ENCODE results near the gene ELAVL1. TPM values are rescaled to one million over a fixed set of nuclear protein-coding genes. Genes with fewer than 3 reads are reported as not detected.
A peak's percentile ranks its signal among the peaks of the same experiment; 100 is the strongest.
"Not testable (repeated sequence)": the region's sequence is repeated elsewhere in the genome, so short reads cannot be mapped to it uniquely, and the experiment has no call there.

The ELAVL1 gene
- total RNA-seq, 1 experiment from 2014 or later: 114 TPM

GRCh38 chr19:7924241-7924640, 81.2 kb downstream of the ELAVL1 start:
- DNase-seq (ENCODE audit: low read depth): no peak

- DNase-seq (ENCODE audit: low read depth): no peak
These were observed 81.9 kb downstream of the ELAVL1 start for GRCh38 chr19:7923295-7924191.

- DNase-seq (ENCODE audit: low read depth): no peak
These were observed 82.6 kb downstream of the ELAVL1 start for GRCh38 chr19:7922836-7923195.

- DNase-seq (ENCODE audit: low read depth): no peak
These were observed 83.2 kb downstream of the ELAVL1 start for GRCh38 chr19:7921967-7922835.

GRCh38 chr19:7921302-7921966, 84.0 kb downstream of the ELAVL1 start:
- DNase-seq (ENCODE audit: low read depth): no peak

GRCh38 chr19:7920519-7921301, 84.7 kb downstream of the ELAVL1 start:
- peak; percentile 75 for DNase-seq (ENCODE audit: low read depth)

GRCh38 chr19:7919610-7920518, 85.6 kb downstream of the ELAVL1 start, which contains the start of gene SNAPC2:
TSS of gene SNAPC2 (plus strand) at chr19:7920338. CDS start at chr19:7920367, 29 bp downstream.
- peak; percentile 90 for DNase-seq (ENCODE audit: low read depth)

- DNase-seq (ENCODE audit: low read depth): no peak
These were observed 86.6 kb downstream of the ELAVL1 start for GRCh38 chr19:7918615-7919421.

GRCh38 chr19:7918062-7918614, 87.3 kb downstream of the ELAVL1 start:
- DNase-seq (ENCODE audit: low read depth): not testable (repeated sequence)

GRCh38 chr19:7917267-7918061, 88.0 kb downstream of the ELAVL1 start:
- no peak for DNase-seq (ENCODE audit: low read depth)

- DNase-seq (ENCODE audit: low read depth): no peak
These were observed 88.5 kb downstream of the ELAVL1 start for GRCh38 chr19:7916955-7917266.

- DNase-seq (ENCODE audit: low read depth): no peak
These were observed 89.1 kb downstream of the ELAVL1 start for GRCh38 chr19:7916103-7916954.

GRCh38 chr19:7915250-7916102, 90.0 kb downstream of the ELAVL1 start:
- no peak for DNase-seq (ENCODE audit: low read depth)

- no peak for DNase-seq (ENCODE audit: low read depth)
These were observed 90.8 kb downstream of the ELAVL1 start, which contains the start of gene TGFBR3L for GRCh38 chr19:7914598-7915045. TSS of gene TGFBR3L (plus strand) at chr19:7914830.

- no peak for DNase-seq (ENCODE audit: low read depth)
These were observed 91.3 kb downstream of the ELAVL1 start for GRCh38 chr19:7914099-7914498.

GRCh38 chr19:7913652-7914051, 91.8 kb downstream of the ELAVL1 start:
- no peak for DNase-seq (ENCODE audit: low read depth)
